GM19324 (cell line): ENCODE data around the gene MYLK4.

Source experiments
- ATAC-seq: cut with Tn5 transposase; IDR thresholded peaks from one replicate; pipeline ENCODE4 v1.9.1; 2021; ENCODE audit warnings: mild to moderate bottlenecking, moderate library complexity; ENCODE audit not compliant: unreplicated experiment, low FRiP score

The MYLK4 gene

GRCh38 chr6:2758980-2759379 lies 8.3 kb upstream of the MYLK4 start:
- ATAC-seq = no peak

DNA sequence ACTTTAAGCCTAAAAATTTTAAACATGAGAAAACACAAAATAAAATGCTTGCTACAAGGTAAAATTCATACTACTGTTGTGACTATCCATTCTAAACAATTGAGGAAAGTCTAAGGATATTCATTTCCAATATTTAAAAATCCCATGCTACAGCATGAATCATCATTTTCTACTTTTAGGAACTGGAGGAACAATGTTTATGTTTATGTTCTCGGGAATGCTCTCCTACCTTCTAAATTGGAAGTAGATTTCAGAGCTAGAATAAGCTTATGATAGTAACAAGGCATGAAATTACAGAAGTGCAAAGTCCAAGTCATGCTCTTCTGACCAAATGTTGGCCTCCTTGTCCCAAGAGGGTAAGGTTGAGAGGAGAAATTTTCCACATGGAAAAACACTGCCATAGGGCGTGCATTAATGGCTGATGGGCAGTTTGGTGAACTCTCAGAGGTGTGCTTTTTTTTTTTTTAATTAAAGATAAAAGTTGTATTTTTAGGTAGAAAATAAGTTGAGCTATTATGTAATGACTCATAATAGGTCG lies 6.0 kb upstream of the MYLK4 start:
- no peak for ATAC-seq

- ATAC-seq = no peak
Measured at GRCh38 chr6:2756241-2756640, 5.5 kb upstream of the MYLK4 start.

DNA sequence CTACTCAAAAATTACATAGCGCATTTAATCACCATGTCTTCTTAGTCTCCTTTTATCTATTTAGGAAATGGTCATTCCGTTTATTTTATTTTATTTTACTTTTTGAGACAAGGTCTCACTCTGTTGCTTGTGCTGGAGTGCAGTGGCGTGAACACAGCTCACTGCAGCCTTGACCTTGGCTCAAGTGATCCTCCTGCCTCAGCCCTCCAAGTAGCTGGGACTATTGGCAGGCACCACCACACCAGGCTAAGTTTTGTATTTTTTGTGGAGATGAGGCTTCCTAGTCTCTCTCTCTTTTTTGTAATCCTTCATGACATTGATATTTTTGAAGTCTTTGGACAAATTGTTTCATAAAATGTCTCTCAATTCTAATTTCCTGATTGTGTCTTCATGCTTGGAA lies 4.7 kb upstream of the MYLK4 start:
- ATAC-seq = no peak

- ATAC-seq = no peak
Measured at GRCh38 chr6:2754911-2755310, 4.2 kb upstream of the MYLK4 start.

DNA sequence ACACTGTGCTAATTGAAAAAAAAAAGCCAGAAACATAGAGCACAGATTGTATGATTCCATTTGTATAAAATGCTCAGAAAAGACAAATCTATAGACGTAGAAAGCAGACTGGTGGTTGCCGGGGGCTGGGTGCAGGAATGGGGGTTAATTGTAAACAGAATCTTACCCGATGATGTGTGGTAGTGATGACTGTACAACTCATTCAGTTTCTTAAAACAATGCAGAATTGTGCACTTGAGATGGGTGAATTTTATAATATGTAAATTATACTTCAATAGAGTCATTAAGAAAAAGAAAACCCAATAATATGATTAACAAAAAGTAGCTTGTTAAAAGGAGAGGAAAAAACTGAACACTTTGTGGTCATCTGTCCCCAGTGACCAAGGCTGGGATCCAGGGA lies 3.7 kb upstream of the MYLK4 start:
- ATAC-seq = no peak

- ATAC-seq = no peak
Measured at GRCh38 chr6:2753743-2754142, 3.0 kb upstream of the MYLK4 start.

DNA sequence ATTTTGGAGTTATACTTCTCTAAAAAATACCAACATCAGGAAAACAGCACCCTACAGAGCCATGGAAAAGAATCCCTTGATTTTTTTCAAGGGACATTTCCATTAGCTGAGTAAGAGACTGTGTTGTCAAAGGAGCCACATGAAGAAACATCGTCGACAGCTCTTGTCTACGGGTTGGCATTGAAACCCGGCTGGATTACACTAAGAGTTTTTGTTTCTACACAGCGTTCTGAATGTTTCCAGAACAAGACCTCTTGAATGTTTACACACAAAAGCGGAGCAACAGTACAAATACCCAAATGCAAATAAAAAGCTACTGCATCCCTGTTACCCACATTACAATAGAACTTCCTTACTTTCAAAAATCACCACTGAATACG lies 2.4 kb upstream of the MYLK4 start:
- no peak for ATAC-seq

DNA sequence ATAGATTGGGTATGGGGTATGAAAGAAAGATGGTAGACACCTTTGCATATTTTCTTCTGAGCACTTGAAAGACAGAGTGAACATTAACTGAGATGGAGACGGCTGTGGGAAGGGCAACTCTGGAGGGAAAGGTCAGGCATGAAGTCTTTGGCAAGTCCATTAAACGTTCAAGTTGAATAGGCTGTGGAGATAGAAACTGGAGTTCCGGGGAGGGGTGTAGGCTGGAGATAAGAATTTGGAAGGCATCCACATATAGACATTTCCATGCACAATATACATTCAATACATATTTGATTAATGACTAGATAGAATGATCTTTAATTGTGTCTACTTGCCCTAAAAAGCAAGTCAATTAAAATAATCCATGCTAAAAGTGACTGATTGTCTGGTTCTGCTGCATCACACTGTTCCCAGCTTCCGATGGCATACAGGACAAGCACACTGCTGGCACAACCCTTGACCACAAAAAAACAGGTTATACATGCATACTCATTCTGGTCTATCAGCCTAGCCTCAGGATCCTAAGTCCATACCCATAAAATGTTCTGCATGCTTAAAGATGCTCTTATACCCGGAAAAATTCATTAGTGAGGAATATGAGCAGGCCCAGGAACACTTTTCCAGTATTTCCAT lies 1.9 kb upstream of the MYLK4 start:
- ATAC-seq = no peak

- no peak for ATAC-seq
Measured at GRCh38 chr6:2751871-2752270, 1.1 kb upstream of the MYLK4 start.

GRCh38 chr6:2749969-2750600 lies 637 bp downstream of the MYLK4 start:
- no peak for ATAC-seq

DNA sequence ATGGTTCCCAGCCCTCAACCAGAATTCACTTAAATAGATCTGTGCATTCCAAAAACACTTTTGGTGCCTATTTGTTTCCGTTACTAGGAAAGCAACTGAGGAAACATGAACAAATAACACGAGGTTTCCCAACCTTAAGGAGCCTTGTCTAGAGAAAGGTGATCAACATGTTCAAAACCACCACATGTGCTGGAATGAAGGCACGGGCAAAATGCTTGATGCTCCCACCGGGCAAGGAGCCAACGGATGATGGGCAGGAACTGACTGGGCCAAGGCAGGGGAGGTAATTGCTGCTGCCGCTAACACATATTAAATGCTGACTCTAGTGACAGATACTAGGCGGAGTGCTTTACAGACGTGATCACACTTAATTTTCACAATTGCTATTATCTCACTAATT lies 2.5 kb downstream of the MYLK4 start:
- ATAC-seq = no peak

GRCh38 chr6:2746557-2747061 lies 4.1 kb downstream of the MYLK4 start:
- no peak for ATAC-seq

DNA sequence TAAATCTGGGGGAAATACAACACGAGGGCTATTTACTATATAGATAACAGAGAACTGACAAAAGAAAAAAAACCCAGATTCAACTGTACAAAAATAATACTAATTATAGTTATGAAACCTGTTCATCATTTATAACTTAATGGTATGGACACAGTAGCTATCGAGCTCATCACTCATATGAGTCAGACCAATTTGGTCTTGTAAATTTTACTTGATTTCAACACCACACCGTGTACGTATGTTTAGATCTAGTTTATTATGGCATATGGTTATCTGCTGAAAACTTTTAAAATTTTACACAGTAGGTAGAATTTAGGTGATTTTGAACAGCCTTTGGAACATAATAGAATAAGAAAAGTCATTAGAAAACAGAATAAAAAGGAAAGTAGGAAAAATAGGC lies 5.5 kb downstream of the MYLK4 start:
- no peak for ATAC-seq

DNA sequence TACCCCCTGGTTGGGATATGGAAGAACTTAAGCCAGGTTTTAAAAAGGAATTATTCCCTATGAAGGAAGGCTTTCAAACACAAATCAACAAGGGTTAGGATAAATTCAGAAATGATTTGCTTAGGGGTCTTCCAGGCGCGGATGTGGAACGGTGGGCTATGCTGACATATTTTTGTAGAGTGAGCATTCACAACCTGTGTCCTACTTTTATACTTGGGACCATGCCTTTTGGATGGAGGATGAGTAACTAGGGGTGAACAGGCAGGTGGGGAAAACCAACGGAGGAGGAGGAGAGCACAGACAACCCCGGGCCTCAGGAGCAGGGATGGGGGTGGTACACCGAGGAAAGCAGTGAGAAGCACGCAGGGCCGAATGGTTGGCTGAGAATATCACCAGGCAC lies 5.9 kb downstream of the MYLK4 start:
- no peak for ATAC-seq

DNA sequence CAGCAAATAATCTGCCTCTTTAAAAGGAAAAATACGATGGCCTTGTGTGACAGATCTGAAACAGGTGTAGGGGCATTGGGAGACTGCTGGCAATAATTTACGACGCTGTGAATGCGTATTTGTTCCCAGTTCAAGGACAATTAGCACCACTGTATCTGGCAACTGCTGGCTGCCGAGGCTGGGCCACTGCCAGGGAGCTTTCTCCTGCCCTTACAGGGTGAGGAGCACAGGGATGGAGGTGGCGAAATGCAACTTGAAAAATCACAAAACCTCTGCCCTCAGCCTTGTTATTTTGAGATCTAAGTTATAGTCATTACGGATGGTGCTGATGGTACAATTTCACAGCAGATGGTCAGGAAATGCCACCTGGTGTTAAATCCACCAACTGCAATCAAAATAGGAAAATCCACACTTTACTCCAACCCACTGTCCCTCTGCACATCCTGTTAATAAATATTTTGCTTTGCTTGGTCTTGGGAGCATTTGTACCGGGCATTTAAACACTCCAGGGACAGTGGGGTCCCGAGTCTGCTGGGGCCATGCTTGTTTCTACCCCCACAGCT lies 6.4 kb downstream of the MYLK4 start:
- ATAC-seq = no peak

- ATAC-seq = no peak
Measured at GRCh38 chr6:2743280-2744208, 7.2 kb downstream of the MYLK4 start.

GRCh38 chr6:2741756-2742155 lies 9.0 kb downstream of the MYLK4 start:
- no peak for ATAC-seq

- no peak for ATAC-seq
Measured at GRCh38 chr6:2740581-2740980, 10.1 kb downstream of the MYLK4 start.

DNA sequence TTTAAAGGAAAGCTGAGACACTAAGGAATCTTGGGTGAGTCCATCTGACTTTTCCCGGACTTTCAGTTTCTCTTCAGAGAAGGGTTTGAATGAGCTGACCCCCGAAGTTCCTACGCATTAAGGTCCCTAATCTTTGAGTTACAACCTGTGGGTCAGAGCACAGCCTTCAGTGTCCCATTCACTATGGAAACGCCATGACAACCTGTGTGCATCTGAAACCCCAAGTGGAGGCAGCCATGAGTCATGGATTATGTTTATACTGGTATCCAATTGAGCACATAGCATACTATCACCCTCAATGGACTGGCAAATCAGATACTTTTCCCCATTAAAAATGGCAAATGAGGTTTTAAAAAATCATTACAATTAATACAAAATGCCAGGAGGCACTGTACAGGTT lies 11.4 kb downstream of the MYLK4 start:
- ATAC-seq = no peak
